Fibroblast of lung (primary cell): ENCODE data around the gene TJP1.

Source experiments
- CTCF ChIP-seq, 2 donors: IDR thresholded peaks in 1 of 2; conservative IDR thresholded peaks in 1 of 2; 1 replicate in 1 of 2; 2 replicates in 1 of 2; pipeline ENCODE4 v1.5.1; 2011 to 2012; ENCODE audit warnings: low read length in 2 of 2, control low read depth in 1 of 2, inconsistent platforms in 1 of 2, low read depth in 1 of 2, mild to moderate bottlenecking in 1 of 2
- EZH2 ChIP-seq: IDR thresholded peaks from 2 replicates; pipeline ENCODE4 v1.5.1; 2012; ENCODE audit warnings: low read length, control low read depth, mild to moderate bottlenecking; ENCODE audit errors: missing control alignments

- TF ChIP-seq CTCF (conservative IDR thresholded peaks at IDR 0.05 in 1 of 2, IDR thresholded peaks at IDR 0.05 in 1 of 2; ENCODE audit: low read depth in 1 of 2, low read length in 2 of 2) (no peak), EZH2 (no peak)
Measured at GRCh38 chr15:29759596-29759995, 62.7 kb downstream of the TJP1 start.
